Measurements from ENCODE around the gene NIPBL. TPM values are rescaled to one million over a fixed set of nuclear protein-coding genes. Genes with fewer than 3 reads are reported as not detected.
"Not testable (repeated sequence)": the region's sequence is repeated elsewhere in the genome, so short reads cannot be mapped to it uniquely, and the experiment has no call there.

Gene NIPBL
- total and polyA plus RNA-seq, 2 of the 8 experiments (the other 6 are each of a cell fraction or from before 2014, with no cell fraction given): 21.1 to 53.5 TPM

DNA sequence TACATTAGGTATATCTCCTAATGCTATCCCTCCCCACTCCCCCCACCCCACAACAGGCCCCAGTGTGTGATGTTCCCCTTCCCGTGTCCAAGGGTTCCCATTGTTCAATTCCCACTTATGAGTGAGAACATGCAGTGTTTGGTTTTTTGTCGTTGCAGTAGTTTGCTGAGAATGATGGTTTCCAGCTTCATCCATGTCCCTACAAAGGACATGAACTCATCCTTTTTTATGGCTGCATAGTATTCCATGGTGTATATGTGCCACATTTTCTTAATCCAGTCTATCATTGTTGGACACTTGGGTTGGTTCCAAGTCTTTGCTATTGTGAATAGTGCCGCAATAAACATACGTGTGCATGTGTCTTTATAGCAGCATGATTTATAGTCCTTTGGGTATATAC, 40.0 kb downstream of the NIPBL start:
- H3K36me3 ChIP-seq (ENCODE audit: control insufficient read depth in 2 of 4, insufficient read depth in 4 of 4, low read length in 3 of 4); H2BK15ac ChIP-seq (ENCODE audit: low read length); H3K23ac ChIP-seq (ENCODE audit: insufficient read length); H4K8ac ChIP-seq (ENCODE audit: extremely low read depth, insufficient read depth, low read length); H4K20me1 ChIP-seq (replicated peaks in 1 of 2; ENCODE audit: control insufficient read depth in 1 of 2, insufficient read depth in 2 of 2, low read length in 2 of 2); POLR2A ChIA-PET (ENCODE audit: partially characterized antibody); H4K5ac ChIP-seq (ENCODE audit: insufficient read length, low read depth, low read length); FAIRE-seq; H2BK5ac ChIP-seq (ENCODE audit: low read depth, low read length); H3K18ac ChIP-seq (ENCODE audit: extremely low read depth, low read length); DNase-seq (ENCODE audit: low read depth in 1 of 2, low spot score in 2 of 2); H3K14ac ChIP-seq (ENCODE audit: insufficient read length); H3K9ac ChIP-seq (replicated peaks in 1 of 4; ENCODE audit: extremely low read depth in 1 of 4, low read depth in 3 of 4, low read length in 3 of 4); H3K79me1 ChIP-seq (ENCODE audit: low read depth, low read length); H2BK120ac ChIP-seq (replicated peaks; ENCODE audit: low read depth, low read length); H3K23me2 ChIP-seq (ENCODE audit: low read depth, low read length); H3K27ac ChIP-seq (ENCODE audit: low read depth, low read length); H3K4ac ChIP-seq (replicated peaks; ENCODE audit: insufficient read length, low read depth, low read length); CTCF ChIA-PET (ENCODE audit: partially characterized antibody); H3K4me3 ChIP-seq (ENCODE audit: extremely low read depth in 1 of 4, insufficient read depth in 2 of 4, low read depth in 3 of 4, low read length in 4 of 4); H4K91ac ChIP-seq (replicated peaks; ENCODE audit: insufficient read length, low read length); H2AK5ac ChIP-seq (ENCODE audit: low read depth, low read length); H3K56ac ChIP-seq (replicated peaks; ENCODE audit: insufficient read length, low read depth, low read length); H2AFZ ChIP-seq (ENCODE audit: low read length); H3K9me3 ChIP-seq (ENCODE audit: insufficient read depth in 2 of 2, low read depth in 1 of 2, low read length in 1 of 2); H3K27me3 ChIP-seq (replicated peaks in 1 of 4; ENCODE audit: control insufficient read depth in 3 of 4, extremely low read depth in 1 of 4, insufficient read depth in 3 of 4, low read length in 3 of 4); H2BK20ac ChIP-seq (ENCODE audit: low read length); H2BK12ac ChIP-seq (ENCODE audit: low read depth, low read length); H3K4me1 ChIP-seq (replicated peaks in 1 of 4; ENCODE audit: control insufficient read depth in 3 of 4, insufficient read depth in 4 of 4, low read length in 3 of 4); H3K4me2 ChIP-seq (ENCODE audit: insufficient read depth in 1 of 2, low read depth in 2 of 2, low read length in 2 of 2): not testable (repeated sequence)
- peaks cover 0 to 84% of the 10 kb centered on the region in 2 experiments; a peak in 2 of 4 replicates for H3K79me2 ChIP-seq (ENCODE audit: control insufficient read depth in 1 of 2, insufficient read depth in 2 of 2, low read length in 2 of 2)
- WGBS, 2 experiments (ENCODE audit: extremely low coverage in 1 of 2, insufficient coverage in 1 of 2, insufficient read length in 1 of 2, insufficient replicate concordance in 2 of 2, low coverage in 1 of 2, low lambda C conversion rate in 2 of 2, missing lambda C conversion rate in 1 of 2): 94% methylated on average over 4 of the region's 4 CpGs; no CpG with 5 or more reads in 1 of the 2 experiments

DNA sequence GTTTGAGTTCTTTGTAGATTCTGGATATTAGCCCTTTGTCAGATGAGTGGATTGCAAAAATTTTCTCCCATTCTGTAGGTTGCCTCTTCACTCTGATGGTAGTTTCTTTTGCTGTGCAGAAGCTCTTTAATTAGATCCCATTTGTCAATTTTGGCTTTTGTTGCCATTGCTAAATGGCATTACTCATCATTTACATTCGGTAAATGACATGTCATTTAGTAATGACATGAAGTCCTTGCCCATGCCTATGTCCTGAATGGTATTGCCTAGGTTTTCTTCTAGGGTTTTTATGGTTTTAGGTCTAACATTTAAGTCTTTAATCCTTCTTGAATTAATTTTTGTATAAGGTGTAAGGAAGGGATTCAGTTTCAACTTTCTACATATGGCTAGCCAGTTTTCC, 40.8 kb downstream of the NIPBL start:
- H3K4ac ChIP-seq (replicated peaks; ENCODE audit: insufficient read length, low read depth, low read length); H3K4me1 ChIP-seq (replicated peaks in 1 of 4; ENCODE audit: control insufficient read depth in 3 of 4, insufficient read depth in 4 of 4, low read length in 3 of 4); H2AK5ac ChIP-seq (ENCODE audit: low read depth, low read length); H3K36me3 ChIP-seq (ENCODE audit: control insufficient read depth in 2 of 4, insufficient read depth in 4 of 4, low read length in 3 of 4); H3K14ac ChIP-seq (ENCODE audit: insufficient read length); H4K5ac ChIP-seq (ENCODE audit: insufficient read length, low read depth, low read length); H3K23me2 ChIP-seq (ENCODE audit: low read depth, low read length); H2BK12ac ChIP-seq (ENCODE audit: low read depth, low read length); H2BK5ac ChIP-seq (ENCODE audit: low read depth, low read length); H3K4me2 ChIP-seq (ENCODE audit: insufficient read depth in 1 of 2, low read depth in 2 of 2, low read length in 2 of 2); DNase-seq (ENCODE audit: low read depth in 1 of 2, low spot score in 2 of 2); H3K27ac ChIP-seq (ENCODE audit: low read depth, low read length); H4K8ac ChIP-seq (ENCODE audit: extremely low read depth, insufficient read depth, low read length); H2BK120ac ChIP-seq (replicated peaks; ENCODE audit: low read depth, low read length); FAIRE-seq; POLR2A ChIA-PET (ENCODE audit: partially characterized antibody); CTCF ChIA-PET (ENCODE audit: partially characterized antibody); H3K27me3 ChIP-seq (replicated peaks in 1 of 4; ENCODE audit: control insufficient read depth in 3 of 4, extremely low read depth in 1 of 4, insufficient read depth in 3 of 4, low read length in 3 of 4); H3K18ac ChIP-seq (ENCODE audit: extremely low read depth, low read length); H3K9me3 ChIP-seq (ENCODE audit: insufficient read depth in 2 of 2, low read depth in 1 of 2, low read length in 1 of 2); H3K4me3 ChIP-seq (ENCODE audit: extremely low read depth in 1 of 4, insufficient read depth in 2 of 4, low read depth in 3 of 4, low read length in 4 of 4); H2BK15ac ChIP-seq (ENCODE audit: low read length); H3K23ac ChIP-seq (ENCODE audit: insufficient read length); H4K20me1 ChIP-seq (replicated peaks in 1 of 2; ENCODE audit: control insufficient read depth in 1 of 2, insufficient read depth in 2 of 2, low read length in 2 of 2); H2AFZ ChIP-seq (ENCODE audit: low read length); H3K56ac ChIP-seq (replicated peaks; ENCODE audit: insufficient read length, low read depth, low read length); H2BK20ac ChIP-seq (ENCODE audit: low read length); H3K79me1 ChIP-seq (ENCODE audit: low read depth, low read length); H4K91ac ChIP-seq (replicated peaks; ENCODE audit: insufficient read length, low read length); H3K9ac ChIP-seq (replicated peaks in 1 of 4; ENCODE audit: extremely low read depth in 1 of 4, low read depth in 3 of 4, low read length in 3 of 4): not testable (repeated sequence)
- peaks cover 0 to 83% of the 10 kb centered on the region in 2 experiments; a peak in 2 of 4 replicates for H3K79me2 ChIP-seq (ENCODE audit: control insufficient read depth in 1 of 2, insufficient read depth in 2 of 2, low read length in 2 of 2)
- WGBS, 2 experiments (ENCODE audit: extremely low coverage in 1 of 2, insufficient coverage in 1 of 2, insufficient read length in 1 of 2, insufficient replicate concordance in 2 of 2, low coverage in 1 of 2, low lambda C conversion rate in 2 of 2, missing lambda C conversion rate in 1 of 2): 97% methylated on average over 1 of the region's 1 CpG; no CpG with 5 or more reads in 1 of the 2 experiments

Measured in H1 (cell line).